GM13976 (cell line): ENCODE results near the gene DPH2.

Experiments
- DNase-seq: peaks from one replicate; pipeline ENCODE4 v3.0.0; 2012; ENCODE audit warnings: low spot score
- in situ Hi-C: fragments of 300-500 bp; cut with MboI; formaldehyde crosslinking; loops from one replicate; pipeline ENCODE4 v1.12.0; 2022; ENCODE audit warnings: low sequenced_read_pairs, mixed read lengths, inconsistent platforms; ENCODE audit not compliant: unreplicated experiment
- TF ChIP-seq, protein P1 (sequence below): IDR thresholded peaks from 2 replicates; pipeline ENCODE4 v1.5.1; 2012; ENCODE audit warnings: borderline replicate concordance, mild to moderate bottlenecking; ENCODE audit not compliant: insufficient read depth; ENCODE audit errors: extremely low read depth, missing control alignments, control extremely low read depth

The DPH2 gene

DNA sequence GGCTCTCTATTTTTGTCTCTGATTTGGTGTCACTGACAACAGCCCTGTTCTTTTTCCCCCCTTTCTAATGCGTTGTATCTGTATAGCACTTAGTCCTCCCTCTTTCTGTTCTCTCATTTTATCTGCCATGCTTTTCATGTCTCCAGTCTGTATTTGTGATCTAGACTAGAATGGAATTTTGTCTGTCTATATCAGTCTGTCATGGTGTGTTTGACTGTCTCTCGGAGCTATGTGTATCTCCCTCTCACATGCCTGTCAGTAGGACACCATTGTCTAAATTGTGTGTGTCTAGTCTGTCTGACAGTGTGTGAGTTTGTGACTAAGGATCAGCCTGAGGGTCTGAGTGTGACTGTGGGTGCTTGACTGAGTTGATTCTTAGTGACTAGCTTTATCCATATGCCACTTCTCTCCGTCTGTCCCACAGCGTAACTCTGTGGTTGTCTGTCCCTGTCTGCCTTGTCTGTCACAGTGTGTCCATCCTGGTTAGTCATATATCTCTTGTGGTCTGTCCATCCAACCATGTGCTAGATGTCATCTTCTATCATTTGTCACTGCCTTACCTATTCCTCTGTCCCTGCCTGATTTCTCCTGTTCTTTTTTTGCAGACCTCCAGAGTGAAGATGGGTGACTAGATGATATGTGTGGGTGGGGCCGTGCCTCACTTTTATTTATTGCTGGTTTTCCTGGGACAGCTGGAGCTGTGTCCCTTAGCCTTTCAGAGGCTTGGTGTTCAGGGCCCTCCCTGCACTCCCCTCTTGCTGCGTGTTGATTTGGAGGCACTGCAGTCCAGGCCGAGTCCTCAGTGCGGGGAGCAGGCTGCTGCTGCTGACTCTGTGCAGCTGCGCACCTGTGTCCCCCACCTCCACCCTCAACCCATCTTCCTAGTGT is 7.8 kb downstream of the DPH2 start:
- TF ChIP-seq, protein P1, sequence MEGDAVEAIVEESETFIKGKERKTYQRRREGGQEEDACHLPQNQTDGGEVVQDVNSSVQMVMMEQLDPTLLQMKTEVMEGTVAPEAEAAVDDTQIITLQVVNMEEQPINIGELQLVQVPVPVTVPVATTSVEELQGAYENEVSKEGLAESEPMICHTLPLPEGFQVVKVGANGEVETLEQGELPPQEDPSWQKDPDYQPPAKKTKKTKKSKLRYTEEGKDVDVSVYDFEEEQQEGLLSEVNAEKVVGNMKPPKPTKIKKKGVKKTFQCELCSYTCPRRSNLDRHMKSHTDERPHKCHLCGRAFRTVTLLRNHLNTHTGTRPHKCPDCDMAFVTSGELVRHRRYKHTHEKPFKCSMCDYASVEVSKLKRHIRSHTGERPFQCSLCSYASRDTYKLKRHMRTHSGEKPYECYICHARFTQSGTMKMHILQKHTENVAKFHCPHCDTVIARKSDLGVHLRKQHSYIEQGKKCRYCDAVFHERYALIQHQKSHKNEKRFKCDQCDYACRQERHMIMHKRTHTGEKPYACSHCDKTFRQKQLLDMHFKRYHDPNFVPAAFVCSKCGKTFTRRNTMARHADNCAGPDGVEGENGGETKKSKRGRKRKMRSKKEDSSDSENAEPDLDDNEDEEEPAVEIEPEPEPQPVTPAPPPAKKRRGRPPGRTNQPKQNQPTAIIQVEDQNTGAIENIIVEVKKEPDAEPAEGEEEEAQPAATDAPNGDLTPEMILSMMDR: no peak
- in situ Hi-C loops: no loop called here
- no peak for DNase-seq

DNA sequence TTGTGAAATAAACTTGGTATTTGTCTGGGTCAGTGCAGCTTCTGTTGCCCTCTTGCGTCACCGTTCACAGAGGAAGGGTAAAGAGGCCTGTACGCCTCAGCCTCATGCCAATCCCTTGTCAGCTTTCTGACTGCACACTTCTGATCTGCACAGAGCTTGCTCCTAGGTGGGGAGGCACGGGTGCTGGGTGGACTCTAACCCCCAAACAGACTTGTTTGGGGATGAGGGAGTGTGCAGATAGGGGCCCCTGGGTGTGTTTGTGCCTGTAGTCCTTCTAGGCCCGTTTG is 8.4 kb downstream of the DPH2 start:
- TF ChIP-seq, protein P1: no peak
- DNase-seq: no peak
- in situ Hi-C loops: no loop called here

DNA sequence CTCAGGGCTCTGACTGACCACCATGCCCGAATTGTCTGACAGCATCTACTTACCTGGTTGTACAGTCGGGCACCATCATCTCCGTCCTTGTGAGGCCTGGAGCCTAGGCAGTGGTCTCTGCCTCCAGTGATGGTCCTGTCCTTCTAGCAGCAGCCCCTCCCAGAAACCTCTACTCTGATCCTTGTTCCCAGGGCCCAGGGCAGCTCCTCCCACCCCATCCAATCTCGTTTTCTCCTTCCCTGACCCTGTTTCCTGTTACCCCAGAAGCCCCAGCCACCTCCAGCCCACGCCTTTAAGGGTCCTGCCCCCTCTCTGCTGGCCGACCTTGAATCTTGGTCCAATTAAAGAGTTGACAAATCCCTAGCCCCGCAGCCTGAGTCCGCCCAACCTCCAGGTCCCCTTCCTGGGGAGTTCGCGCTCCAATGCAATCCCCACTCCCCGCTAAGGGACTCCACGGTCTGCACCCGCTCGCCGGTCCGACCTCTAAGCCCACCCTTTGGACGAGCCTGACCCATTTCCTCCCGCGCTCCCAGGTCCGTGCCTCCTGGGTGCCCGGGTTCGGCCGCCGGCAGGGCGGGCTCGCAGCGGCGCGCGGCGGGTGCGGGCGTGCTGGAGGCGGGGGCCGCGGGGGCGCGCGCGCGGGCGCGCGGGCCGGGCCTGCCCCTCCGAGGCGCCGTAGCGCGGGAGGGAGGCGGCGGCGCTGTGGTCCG is 8.9 kb downstream of the DPH2 start, which contains the start of gene B4GALT2:
TSS of gene B4GALT2 (plus strand) at position 660 of the 710 bp plus-strand sequence. CDS start 1,951 bp downstream, outside the sequence.
- in situ Hi-C loops: no loop called here
- peak; percentile 87 for DNase-seq

GRCh38 chr1:43979261-43979527 is 9.4 kb downstream of the DPH2 start:
- TF ChIP-seq, protein P1: no peak
- DNase-seq: peak; percentile 48
- in situ Hi-C loops: no loop called here

More for the DNA sequence above, 8.9 kb downstream of the DPH2 start, which contains the start of gene B4GALT2:
- TF ChIP-seq, protein P1: no peak

- peak; percentile 71 for DNase-seq
- TF ChIP-seq, protein P1: no peak
- in situ Hi-C loops: no loop called here
These were observed 9.9 kb downstream of the DPH2 start for GRCh38 chr1:43979528-43980254.
